Kidney (tissue), 14 donors: Measurements from ENCODE around the gene KIF20A. TPM values are rescaled to one million over a fixed set of nuclear protein-coding genes. Genes with fewer than 3 reads are reported as not detected.
A peak's percentile ranks its signal among the peaks of the same experiment; 100 is the strongest.

Experiments used
- DNase-seq, 5 donors: peaks; one replicate each; pipeline ENCODE4 v3.0.0-alpha.2; 2013 to 2020
- FAIRE-seq: peaks from 2 replicates; lab custom pipeline; 2012; peaks lifted over from hg19 to GRCh38; lab: Jason Lieb, UNC
- H3K27ac ChIP-seq, 2 donors: one replicate each; pipeline ENCODE4 v1.7.0; 2013; ENCODE audit warnings: low read depth in 2 of 2, low read length in 2 of 2, inconsistent platforms in 1 of 2
- H3K27me3 ChIP-seq: one replicate; pipeline ENCODE4 v1.7.1; 2013; ENCODE audit warnings: low read length, inconsistent platforms; ENCODE audit not compliant: control insufficient read depth, insufficient read depth
- H3K36me3 ChIP-seq, 3 donors: one replicate each; pipeline versions ENCODE4 v1.7.0 to v1.7.1; 2013; ENCODE audit warnings: low read length in 3 of 3, control low read depth in 1 of 3, inconsistent platforms in 1 of 3; ENCODE audit not compliant: insufficient read depth in 3 of 3, control insufficient read depth in 2 of 3
- H3K4me1 ChIP-seq, 3 donors: one replicate each; pipeline versions ENCODE4 v1.7.0 to v1.7.1; 2013; ENCODE audit warnings: low read length in 3 of 3, inconsistent platforms in 1 of 3, low read depth in 1 of 3; ENCODE audit not compliant: control insufficient read depth in 2 of 3, insufficient read depth in 2 of 3
- H3K4me3 ChIP-seq, 3 donors: one replicate each; pipeline versions ENCODE4 v1.7.0 to v1.8.1; 2013; ENCODE audit warnings: low read length in 3 of 3, control low read depth in 1 of 3, inconsistent platforms in 1 of 3
- H3K9ac ChIP-seq, 3 donors: one replicate each; pipeline versions ENCODE4 v1.7.0 to v1.7.1; 2013; ENCODE audit warnings: low read length in 3 of 3, control low read depth in 1 of 3, inconsistent platforms in 1 of 3
- H3K9me3 ChIP-seq, 3 donors: one replicate each; pipeline versions ENCODE4 v1.7.0 to v1.7.1; 2013; ENCODE audit warnings: low read length in 3 of 3, control low read depth in 1 of 3, inconsistent platforms in 1 of 3; ENCODE audit not compliant: control insufficient read depth in 2 of 3, insufficient read depth in 1 of 3
- CTCF ChIP-seq: IDR thresholded peaks from 3 replicates; pipeline ENCODE4 v1.5.1; 2012; ENCODE audit warnings: mild to moderate bottlenecking, moderate library complexity, borderline replicate concordance; ENCODE audit not compliant: insufficient read depth; ENCODE audit errors: extremely low read depth
- intact Hi-C: fragments of 100-400 bp; cut with DNase I; formaldehyde crosslinking; loops from one replicate; pipeline ENCODE4 v1.11.1; 2022
- polyA plus RNA-seq: library from polyadenylated mRNA; stranded (reverse); fragments of 350-450 nt; fragmentation: Illumina TruSeq; extraction: RNeasy Lipid Tissue Mini Kit (QIAGEN cat#74804); gene quantifications from one replicate; pipeline ENCODE4 v1.2.3, GENCODE V29; 2014; ENCODE audit warnings: low read depth, low replicate concordance; ENCODE audit not compliant: insufficient read depth
- total RNA-seq: library from RNA; stranded (reverse); fragmentation: NEBNext Ultra II Directional; extraction: Animal tissue kit (Norgen Biotek cat#: 25700); gene quantifications from one replicate; pipeline ENCODE4 v1.2.1, GENCODE V29; 2021
- donor health status: control.
- donor health status: control.
- donor health status: control.
- donor health status: control.
- donor health status: control.
- donor health status: DM: yes; HTN: yes; CAD: no.
- donor health status: Normal renal cell carcinoma (clear cell type).

KIF20A gene
- total and polyA plus RNA-seq, 2 donors from 2014 or later, result 0.22 to 0.63 TPM

- H3K9ac ChIP-seq, result no peak overlapping the region
- no peak overlapping the region for H3K4me3 ChIP-seq
- H3K36me3 ChIP-seq, result no peaks in the 10 kb centered on the region
- H3K27ac ChIP-seq, result no peak overlapping the region
- FAIRE-seq (no peak), DNase-seq (no peak)
- H3K9me3 ChIP-seq, result no peaks in the 10 kb centered on the region
- peaks cover 0 to 4% (median 0%) of the 10 kb centered on the region in 3 donors for H3K4me1 ChIP-seq
- intact Hi-C loops, result no loop called here
- TF ChIP-seq CTCF, result no peak
- H3K27me3 ChIP-seq, result no peaks in the 10 kb centered on the region
These were observed 32.1 kb downstream of the KIF20A start for GRCh38 chr5:138210985-138211384.

- Histone ChIP-seq H3K9me3 (no peaks in the 10 kb centered on the region), H3K36me3 (no peaks in the 10 kb centered on the region), H3K27ac (peak overlapping the region; percentile 67 to 68), H3K4me1 (peaks cover 0 to 4% (median 0%) of the 10 kb centered on the region in 3 donors), H3K27me3 (no peaks in the 10 kb centered on the region), H3K4me3 (peak overlapping the region; percentile 94 to 100 (median 95)), H3K9ac (peak overlapping the region; percentile 74 to 99 (median 88))
- no peak for TF ChIP-seq CTCF
- FAIRE-seq, result no peak
- intact Hi-C loops, result no loop called here
- DNase-seq, result peak in 1 of 5 donors; percentile 66
These were observed 33.9 kb downstream of the KIF20A start for GRCh38 chr5:138212828-138213160.

GRCh38 chr5:138213161-138214029 lies 34.5 kb downstream of the KIF20A start, which contains the start of gene CDC23:
Gene CDC23 (minus strand): TSS chr5:138213323. CDS start chr5:138213312, 11 bp downstream.
- Histone ChIP-seq H3K36me3 (no peaks in the 10 kb centered on the region), H3K4me1 (peaks cover 0 to 4% (median 0%) of the 10 kb centered on the region in 3 donors), H3K4me3 (peak within 1 kb of the TSS; percentile 94 to 100 (median 95)), H3K9ac (peak within 1 kb of the TSS; percentile 74 to 99 (median 88)), H3K27me3 (no peaks in the 10 kb centered on the region), H3K9me3 (no peaks in the 10 kb centered on the region), H3K27ac (peak within 1 kb of the TSS; percentile 67 to 68)
- DNase-seq (peak; percentile 94 to 100 (median 98)), FAIRE-seq (peak; percentile 99)
- intact Hi-C loops, result no loop called here
- no peak for TF ChIP-seq CTCF
